T-cell (primary cell): ENCODE results near the gene SPDYE17. TPM values are rescaled to one million over a fixed set of nuclear protein-coding genes. Genes with fewer than 3 reads are reported as not detected.
"Not testable (repeated sequence)": the region's sequence is repeated elsewhere in the genome, so short reads cannot be mapped to it uniquely, and the experiment has no call there.

Experiments
- ATAC-seq, 4 experiments: fragments of 200-7000 bp in 3 of 4; fragments of 150-1000 bp in 1 of 4; cut with Tn5 transposase; replicated peaks in 1 of 4; 1 replicate in 3 of 4; 2 replicates in 1 of 4; pipeline ENCODE4 v1.10.0; 2021; ENCODE audit warnings: moderate library complexity in 3 of 4, mild to moderate bottlenecking in 2 of 4, moderate number of reproducible peaks in 1 of 4
- CTCF ChIA-PET, 2 donors: fragments of 300-600 bp; sonication (Branson Sonifier 250); formaldehyde crosslinking; loops; one replicate each; lab custom pipeline; 2022; ENCODE audit warnings: antibody characterized with exemption in 2 of 2; lab: Charles Lee
- POLR2A ChIA-PET, 2 donors: fragments of 300-600 bp; sonication (Branson Sonifier 250); formaldehyde crosslinking; loops; one replicate each; lab custom pipeline; 2022; ENCODE audit warnings: antibody characterized with exemption in 2 of 2; lab: Charles Lee
- DNase-seq, 35 experiments: peaks; one replicate each; pipeline versions ENCODE4 v3.0.0 to v3.0.0-alpha.2; 2013 to 2023
- H3K27ac ChIP-seq: one replicate; pipeline ENCODE4 v1.5.1; 2013; ENCODE audit warnings: low read length
- H3K27me3 ChIP-seq, 2 experiments: replicated peaks in 1 of 2; 1 replicate in 1 of 2; 2 replicates in 1 of 2; pipeline versions ENCODE4 v1.6.1 to v1.7.0; 2013; ENCODE audit warnings: low read length in 1 of 2, mixed read lengths in 1 of 2; ENCODE audit not compliant: control insufficient read depth in 2 of 2, insufficient read depth in 2 of 2; ENCODE audit errors: extremely low read depth in 1 of 2
- H3K36me3 ChIP-seq, 2 donors: 1 replicate in 1 of 2; 2 replicates in 1 of 2; pipeline versions ENCODE4 v1.6.1 to v1.7.0; 2013; ENCODE audit warnings: low read length in 1 of 2; ENCODE audit not compliant: control insufficient read depth in 2 of 2, insufficient read depth in 1 of 2; ENCODE audit errors: extremely low read depth in 1 of 2
- H3K4me1 ChIP-seq, 2 experiments: 1 replicate in 1 of 2; 2 replicates in 1 of 2; pipeline versions ENCODE4 v1.6.1 to v1.7.0; 2013; ENCODE audit warnings: low read length in 2 of 2, mixed read lengths in 1 of 2; ENCODE audit not compliant: insufficient read depth in 2 of 2, control insufficient read depth in 1 of 2; ENCODE audit errors: extremely low read depth in 1 of 2
- H3K4me3 ChIP-seq, 2 donors: 1 replicate in 1 of 2; 2 replicates in 1 of 2; pipeline versions ENCODE4 v1.5.1 to v1.7.0; 2013; ENCODE audit warnings: mild to moderate bottlenecking in 2 of 2, low read length in 1 of 2, moderate library complexity in 1 of 2; ENCODE audit not compliant: control insufficient read depth in 1 of 2; ENCODE audit errors: extremely low read depth in 1 of 2
- H3K9me3 ChIP-seq: 2 replicates; pipeline ENCODE4 v1.7.0; 2013
- H3K27ac Mint-ChIP-seq, 2 donors: one replicate each; pipeline ENCODE4 v1.8.0; 2020 to 2021; ENCODE audit warnings: mild to moderate bottlenecking in 2 of 2, mixed read lengths in 2 of 2
- H3K27me3 Mint-ChIP-seq, 2 donors: one replicate each; pipeline ENCODE4 v1.8.0; 2021 to 2022; ENCODE audit warnings: mixed read lengths in 2 of 2
- H3K36me3 Mint-ChIP-seq: one replicate; pipeline ENCODE4 v1.8.0; 2021; ENCODE audit warnings: mixed read lengths
- H3K4me1 Mint-ChIP-seq, 3 donors: one replicate each; pipeline ENCODE4 v1.8.0; 2020 to 2022; ENCODE audit warnings: mixed read lengths in 3 of 3, mild to moderate bottlenecking in 1 of 3
- H3K4me3 Mint-ChIP-seq, 3 donors: one replicate each; pipeline ENCODE4 v1.8.0; 2020 to 2022; ENCODE audit warnings: mild to moderate bottlenecking in 3 of 3, mixed read lengths in 3 of 3, moderate library complexity in 3 of 3
- H3K9me3 Mint-ChIP-seq, 3 donors: one replicate each; pipeline ENCODE4 v1.8.0; 2020 to 2022; ENCODE audit warnings: mixed read lengths in 3 of 3
- WGBS: methylation state at CpG from one replicate; pipeline ENCODE4 v1.1.5; 2013; ENCODE audit warnings: missing lambda C conversion rate; ENCODE audit not compliant: insufficient coverage; 5-methylcytosine and 5-hydroxymethylcytosine counted together
- total RNA-seq, 35 experiments: library from RNA in 6 of 35; stranded (reverse) in 6 of 35; fragments of 120-200 nt in 1 of 35; gene quantifications; one replicate each; pipeline versions ENCODE4 v1.2.1 to v1.2.4 and lab custom pipeline; 2013 to 2026

The SPDYE17 gene
- total RNA-seq, 5 donors from 2014 or later (not counting 1 experiment from before 2014, with no cell fraction given) = not detected

- H3K36me3 ChIP-seq, H3K9me3 ChIP-seq, H3K27me3 ChIP-seq, H3K27ac Mint-ChIP-seq, H3K4me1 Mint-ChIP-seq, H3K4me3 ChIP-seq, H3K27me3 Mint-ChIP-seq, POLR2A ChIA-PET, CTCF ChIA-PET, H3K27ac ChIP-seq, H3K9me3 Mint-ChIP-seq, DNase-seq, H3K4me3 Mint-ChIP-seq, H3K36me3 Mint-ChIP-seq: not testable (repeated sequence)
- peak in 2 of 4 experiments; percentile 35 to 79 for ATAC-seq
- no CpG with 5 or more reads among the region's 37 CpGs for WGBS
- peaks cover 4 to 19% of the 10 kb centered on the region in 2 experiments for H3K4me1 ChIP-seq
Observed at GRCh38 chr7:76999474-77000107, 32.6 kb downstream of the SPDYE17 start.

- ATAC-seq = peak in 2 of 4 experiments; percentile 41 to 43
- H3K4me1 Mint-ChIP-seq, H3K4me3 ChIP-seq, H3K27me3 ChIP-seq, H3K4me3 Mint-ChIP-seq, H3K36me3 ChIP-seq, POLR2A ChIA-PET, H3K36me3 Mint-ChIP-seq, H3K9me3 ChIP-seq, H3K27me3 Mint-ChIP-seq, H3K27ac Mint-ChIP-seq, H3K9me3 Mint-ChIP-seq, CTCF ChIA-PET: not testable (repeated sequence)
- WGBS = no CpG with 5 or more reads among the region's 11 CpGs
- Histone ChIP-seq H3K4me1 (peaks cover 4 to 19% of the 10 kb centered on the region in 2 experiments), H3K27ac (peak overlapping the region; percentile 29)
- DNase-seq = peak in 3 of 35 experiments; percentile 10 to 30 (median 20)
Observed at GRCh38 chr7:76998764-76999450, 33.3 kb downstream of the SPDYE17 start.

- Mint-ChIP-seq H3K4me3 (no peak overlapping the region), H3K4me1 (peaks cover 0 to 2% (median 0%) of the 10 kb centered on the region in 3 donors), H3K27me3 (no peaks in the 10 kb centered on the region), H3K27ac (no peak overlapping the region), H3K36me3 (peaks cover 6% of the 10 kb centered on the region), H3K9me3 (no peaks in the 10 kb centered on the region)
- 67% methylated on average over 3 of the region's 3 CpGs for WGBS
- no peaks in the 10 kb centered on the region for H3K27me3 ChIP-seq
- POLR2A ChIA-PET = no interaction called here
- H3K4me3 ChIP-seq = no peak overlapping the region
- peaks cover 4 to 19% of the 10 kb centered on the region in 2 experiments for H3K4me1 ChIP-seq
- H3K9me3 ChIP-seq = no peaks in the 10 kb centered on the region
- ATAC-seq = no peak
- CTCF ChIA-PET = no interaction called here
- H3K36me3 ChIP-seq = peaks cover 0 to 6% of the 10 kb centered on the region in 2 donors
- no peak for DNase-seq
- H3K27ac ChIP-seq = no peak overlapping the region
Observed at GRCh38 chr7:76998285-76998589, 33.9 kb downstream of the SPDYE17 start.

GRCh38 chr7:76997381-76998284 lies 34.5 kb downstream of the SPDYE17 start:
- Mint-ChIP-seq H3K27me3 (no peaks in the 10 kb centered on the region), H3K9me3 (no peaks in the 10 kb centered on the region), H3K4me1 (peaks cover 0 to 2% (median 0%) of the 10 kb centered on the region in 3 donors), H3K4me3 (no peak overlapping the region), H3K27ac (peak overlapping the region in 1 of 2 donors; percentile 48), H3K36me3 (peaks cover 3% of the 10 kb centered on the region)
- ChIA-PET POLR2A (no interaction called here), CTCF (interaction anchor here in 1 of 2 donors (0.6 kb wide), 1 partner anchor 560 kb away, joined by 3 read pairs; no protein-coding TSS in a partner anchor)
- Histone ChIP-seq H3K27ac (peak overlapping the region; percentile 11), H3K9me3 (no peaks in the 10 kb centered on the region), H3K36me3 (peaks cover 0 to 6% of the 10 kb centered on the region in 2 donors), H3K4me3 (no peak overlapping the region), H3K4me1 (peaks cover 4 to 19% of the 10 kb centered on the region in 2 experiments), H3K27me3 (no peaks in the 10 kb centered on the region)
- peak in 1 of 35 experiments; percentile 7 for DNase-seq
- 60% methylated on average over 5 of the region's 5 CpGs for WGBS
- peak in 2 of 4 experiments; percentile 13 to 15 for ATAC-seq

GRCh38 chr7:76996932-76997331 lies 35.2 kb downstream of the SPDYE17 start:
- H3K9me3 Mint-ChIP-seq, H3K4me3 Mint-ChIP-seq, H3K27ac Mint-ChIP-seq, H3K27me3 Mint-ChIP-seq, H3K36me3 ChIP-seq, DNase-seq, H3K4me3 ChIP-seq, H3K27me3 ChIP-seq, H3K9me3 ChIP-seq, H3K4me1 Mint-ChIP-seq, POLR2A ChIA-PET, H3K36me3 Mint-ChIP-seq: not testable (repeated sequence)
- H3K27ac ChIP-seq = peak overlapping the region; percentile 11
- CTCF ChIA-PET = interaction anchor here in 1 of 2 donors (0.6 kb wide), 1 partner anchor 559 kb away, joined by 3 read pairs; no protein-coding TSS in a partner anchor
- ATAC-seq = peak in 1 of 4 experiments; percentile 18
- peaks cover 4 to 19% of the 10 kb centered on the region in 2 experiments for H3K4me1 ChIP-seq

- H3K4me1 Mint-ChIP-seq, H3K4me3 ChIP-seq, H3K4me3 Mint-ChIP-seq, POLR2A ChIA-PET, ATAC-seq, DNase-seq, CTCF ChIA-PET, H3K36me3 ChIP-seq, H3K27ac ChIP-seq, H3K27me3 Mint-ChIP-seq, H3K9me3 ChIP-seq, H3K36me3 Mint-ChIP-seq, H3K9me3 Mint-ChIP-seq, H3K27me3 ChIP-seq, H3K27ac Mint-ChIP-seq: not testable (repeated sequence)
- no CpG with 5 or more reads among the region's 13 CpGs for WGBS
- H3K4me1 ChIP-seq = peaks cover 4 to 19% of the 10 kb centered on the region in 2 experiments
Observed at GRCh38 chr7:76994286-76994685, 37.9 kb downstream of the SPDYE17 start.
